GM12874 (cell line): ENCODE results near the gene RBBP8NL.

Source experiments
- TF ChIP-seq, protein P1 (sequence below): IDR thresholded peaks from 2 replicates; pipeline ENCODE4 v1.5.1; 2011; ENCODE audit warnings: low read depth, mild to moderate bottlenecking, control low read depth, low read length, moderate library complexity; ENCODE audit not compliant: insufficient read depth

The RBBP8NL gene

DNA sequence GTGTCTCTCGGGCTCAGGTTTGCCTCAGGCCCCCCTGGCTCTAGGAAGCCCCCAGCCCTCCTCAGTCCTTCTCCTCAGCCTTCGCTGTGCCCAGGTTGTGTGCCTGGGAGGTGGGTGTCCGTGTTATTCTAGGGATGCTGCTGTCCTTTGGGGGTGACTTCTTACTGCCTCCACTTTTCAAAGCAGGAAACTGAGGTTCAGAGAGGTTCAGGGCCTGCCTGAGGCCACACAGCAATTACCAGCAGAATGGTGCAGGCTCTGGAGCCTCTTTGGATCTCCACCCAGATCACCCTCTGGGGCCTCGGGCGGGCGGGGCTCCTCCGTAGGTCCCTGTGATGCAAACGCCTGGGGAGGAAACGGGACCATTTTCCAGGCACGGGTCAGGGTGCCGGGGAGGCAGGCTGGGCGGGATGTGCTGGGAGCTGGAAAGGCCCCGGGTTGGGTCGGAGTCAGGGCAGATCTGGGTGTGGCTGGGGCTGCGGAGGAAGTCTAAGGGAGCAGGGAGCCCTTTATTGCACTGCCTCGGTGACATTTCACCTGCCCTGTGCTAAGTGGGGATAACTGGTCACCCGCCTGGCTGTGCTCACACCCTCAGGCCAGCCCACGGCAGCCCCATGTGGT, 25.2 kb upstream of the RBBP8NL start:
- TF ChIP-seq, protein P1, sequence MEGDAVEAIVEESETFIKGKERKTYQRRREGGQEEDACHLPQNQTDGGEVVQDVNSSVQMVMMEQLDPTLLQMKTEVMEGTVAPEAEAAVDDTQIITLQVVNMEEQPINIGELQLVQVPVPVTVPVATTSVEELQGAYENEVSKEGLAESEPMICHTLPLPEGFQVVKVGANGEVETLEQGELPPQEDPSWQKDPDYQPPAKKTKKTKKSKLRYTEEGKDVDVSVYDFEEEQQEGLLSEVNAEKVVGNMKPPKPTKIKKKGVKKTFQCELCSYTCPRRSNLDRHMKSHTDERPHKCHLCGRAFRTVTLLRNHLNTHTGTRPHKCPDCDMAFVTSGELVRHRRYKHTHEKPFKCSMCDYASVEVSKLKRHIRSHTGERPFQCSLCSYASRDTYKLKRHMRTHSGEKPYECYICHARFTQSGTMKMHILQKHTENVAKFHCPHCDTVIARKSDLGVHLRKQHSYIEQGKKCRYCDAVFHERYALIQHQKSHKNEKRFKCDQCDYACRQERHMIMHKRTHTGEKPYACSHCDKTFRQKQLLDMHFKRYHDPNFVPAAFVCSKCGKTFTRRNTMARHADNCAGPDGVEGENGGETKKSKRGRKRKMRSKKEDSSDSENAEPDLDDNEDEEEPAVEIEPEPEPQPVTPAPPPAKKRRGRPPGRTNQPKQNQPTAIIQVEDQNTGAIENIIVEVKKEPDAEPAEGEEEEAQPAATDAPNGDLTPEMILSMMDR: no peak

DNA sequence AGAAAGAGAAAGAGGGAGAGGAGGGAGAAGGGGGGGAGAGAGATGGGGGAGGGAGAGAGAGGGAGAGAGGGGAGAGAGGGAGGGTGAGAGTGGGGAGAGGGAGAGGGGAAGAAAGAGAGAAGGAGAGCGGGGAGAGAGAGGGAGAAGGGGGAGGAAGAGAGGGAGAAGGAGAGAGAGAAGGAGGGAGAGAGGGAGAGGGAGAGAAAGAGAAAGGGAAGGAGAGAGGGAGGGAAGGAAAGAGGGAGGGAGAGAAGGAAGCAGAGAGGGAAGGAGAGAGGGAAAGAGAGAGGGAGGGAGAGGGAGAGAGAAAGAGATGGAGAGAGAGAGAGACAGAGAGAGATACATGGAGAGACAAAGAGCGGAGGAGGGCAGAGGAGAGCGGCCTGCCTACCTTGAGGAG, 24.6 kb upstream of the RBBP8NL start:
- TF ChIP-seq, protein P1: no peak

DNA sequence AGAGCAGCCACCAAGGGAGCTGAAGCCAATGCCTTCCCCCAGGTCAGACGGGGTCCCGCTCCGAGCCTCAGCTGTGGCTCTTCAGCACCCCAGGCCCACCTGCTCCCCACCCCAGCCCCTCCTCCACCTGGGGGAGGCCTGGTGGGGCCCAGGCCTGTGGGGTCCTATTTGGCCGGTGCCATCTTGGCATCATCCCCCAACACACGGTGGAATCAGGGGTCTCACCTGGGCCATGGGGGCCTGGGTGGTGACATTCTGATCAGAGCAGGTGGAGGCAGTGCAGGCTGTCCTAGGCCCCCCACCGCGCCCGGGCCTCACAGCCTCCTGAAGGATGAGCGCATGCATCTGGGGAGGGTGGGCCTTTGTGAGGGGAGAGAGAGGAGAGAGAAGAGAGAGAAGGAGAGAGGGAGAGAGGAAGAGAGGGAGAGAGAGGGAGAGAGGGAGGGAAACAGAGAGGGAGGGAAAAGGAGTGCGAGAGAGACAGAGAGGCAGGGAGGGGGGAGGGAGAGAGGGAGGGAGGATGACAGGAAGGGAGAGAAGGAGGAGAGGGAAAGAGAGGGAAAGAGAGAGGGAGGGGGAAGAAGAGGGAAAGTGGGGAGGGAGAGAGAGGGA, 23.9 kb upstream of the RBBP8NL start:
- TF ChIP-seq, protein P1: no peak

DNA sequence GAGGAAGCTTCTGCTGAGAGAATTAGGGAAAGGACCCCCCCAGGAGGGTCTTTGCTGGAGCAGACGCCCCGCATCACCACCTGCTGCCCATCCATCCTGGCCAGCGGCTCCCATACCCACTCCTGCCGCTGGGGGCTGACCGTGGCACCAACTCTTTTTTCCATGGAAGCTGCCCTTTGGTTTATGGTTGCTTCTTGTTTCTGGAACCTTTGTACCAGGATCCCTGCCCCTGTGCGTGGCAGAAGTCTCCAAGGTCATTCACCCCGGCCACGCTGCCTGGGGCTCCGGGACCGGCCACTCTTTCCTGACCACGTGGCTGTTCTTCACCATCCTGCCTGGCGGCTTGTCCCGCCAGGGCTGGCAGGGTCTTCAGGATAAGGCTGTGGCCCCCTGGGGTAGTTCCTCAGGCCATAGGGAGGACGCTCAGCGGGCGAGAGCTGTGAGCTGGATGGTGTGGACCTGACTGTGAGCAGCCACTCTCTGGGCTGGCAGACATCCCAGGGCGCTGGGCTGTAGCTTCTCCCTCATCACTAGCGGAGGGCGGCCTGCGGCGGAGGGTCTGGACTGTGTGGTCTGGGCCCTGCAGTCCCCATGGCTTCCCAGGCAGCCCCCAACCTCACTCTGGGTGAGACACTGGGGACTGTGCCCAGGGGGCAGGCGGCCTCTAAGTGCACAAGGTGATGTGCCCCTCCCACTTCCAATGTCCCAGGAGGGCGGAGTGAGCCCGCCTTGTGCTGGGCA, 22.8 kb upstream of the RBBP8NL start:
- TF ChIP-seq, protein P1: no peak

DNA sequence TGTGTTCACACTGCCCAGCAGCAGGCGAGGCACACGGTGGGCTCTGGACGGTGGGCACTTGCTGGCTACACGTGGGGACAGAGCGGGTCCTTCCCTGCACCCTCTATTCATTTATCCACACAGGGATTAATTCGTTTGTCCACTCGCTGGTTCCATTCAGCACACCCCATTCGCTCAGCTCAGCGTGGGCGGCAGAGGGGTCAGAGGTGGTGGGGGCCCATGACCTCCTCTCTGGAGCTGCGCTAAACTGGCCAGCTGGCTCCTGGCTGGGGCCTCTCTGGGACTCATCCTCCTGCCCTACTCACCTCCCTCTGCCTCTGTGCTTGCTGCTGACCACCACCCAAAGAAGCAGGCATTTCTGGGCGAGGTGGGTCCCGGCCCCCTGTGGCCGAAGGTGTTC, 21.4 kb upstream of the RBBP8NL start:
- TF ChIP-seq, protein P1: no peak

DNA sequence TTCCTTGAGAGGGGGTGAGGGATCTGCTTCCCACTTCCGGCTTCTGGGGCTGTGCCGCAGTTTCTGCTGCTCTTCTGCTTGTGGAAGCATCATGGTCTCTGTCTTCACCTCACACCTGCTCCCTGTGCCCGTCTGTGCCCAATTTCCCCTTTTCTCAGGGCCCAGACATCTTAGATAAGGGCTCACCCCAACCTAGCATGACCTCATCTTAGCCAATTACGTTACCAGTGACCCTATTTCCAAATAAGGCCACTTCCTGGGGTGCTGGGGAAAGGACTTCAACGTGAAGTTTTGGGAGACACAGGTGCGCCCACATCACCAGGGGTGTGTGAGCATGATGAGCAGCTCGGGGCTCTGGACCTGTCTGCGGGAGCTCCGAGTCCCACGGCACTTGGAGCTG, 20.7 kb upstream of the RBBP8NL start:
- TF ChIP-seq, protein P1: no peak
